ENCODE results near the gene PCMTD2. TPM values are rescaled to one million over a fixed set of nuclear protein-coding genes. Genes with fewer than 3 reads are reported as not detected.
"Not testable (repeated sequence)": the region's sequence is repeated elsewhere in the genome, so short reads cannot be mapped to it uniquely, and the experiment has no call there.

PCMTD2 gene
- total RNA-seq, 1 donor from 2014 or later = 101 TPM

GRCh38 chr20:64316415-64317083 lies 61.0 kb downstream of the PCMTD2 start:
- not testable (repeated sequence) for H3K4me1 Mint-ChIP-seq (ENCODE audit: unreplicated experiment); H3K36me3 Mint-ChIP-seq; H3K9me3 Mint-ChIP-seq; H3K27ac Mint-ChIP-seq; H3K4me3 Mint-ChIP-seq
- peak; percentile 75 for DNase-seq (ENCODE audit: extremely low spot score, unreplicated experiment)
- H3K27me3 Mint-ChIP-seq = peaks cover 43% of the 10 kb centered on the region

GRCh38 chr20:64317331-64317730 lies 61.8 kb downstream of the PCMTD2 start:
- DNase-seq (ENCODE audit: extremely low spot score, unreplicated experiment); H3K4me1 Mint-ChIP-seq (ENCODE audit: unreplicated experiment); H3K9me3 Mint-ChIP-seq; H3K27ac Mint-ChIP-seq; H3K36me3 Mint-ChIP-seq: not testable (repeated sequence)
- H3K4me3 Mint-ChIP-seq = peak overlapping the region; percentile 34
- H3K27me3 Mint-ChIP-seq = peaks cover 44% of the 10 kb centered on the region

GRCh38 chr20:64318056-64318455 lies 62.5 kb downstream of the PCMTD2 start:
- not testable (repeated sequence) for H3K27ac Mint-ChIP-seq; DNase-seq (ENCODE audit: extremely low spot score, unreplicated experiment)
- peaks cover 47% of the 10 kb centered on the region for H3K27me3 Mint-ChIP-seq

DNA sequence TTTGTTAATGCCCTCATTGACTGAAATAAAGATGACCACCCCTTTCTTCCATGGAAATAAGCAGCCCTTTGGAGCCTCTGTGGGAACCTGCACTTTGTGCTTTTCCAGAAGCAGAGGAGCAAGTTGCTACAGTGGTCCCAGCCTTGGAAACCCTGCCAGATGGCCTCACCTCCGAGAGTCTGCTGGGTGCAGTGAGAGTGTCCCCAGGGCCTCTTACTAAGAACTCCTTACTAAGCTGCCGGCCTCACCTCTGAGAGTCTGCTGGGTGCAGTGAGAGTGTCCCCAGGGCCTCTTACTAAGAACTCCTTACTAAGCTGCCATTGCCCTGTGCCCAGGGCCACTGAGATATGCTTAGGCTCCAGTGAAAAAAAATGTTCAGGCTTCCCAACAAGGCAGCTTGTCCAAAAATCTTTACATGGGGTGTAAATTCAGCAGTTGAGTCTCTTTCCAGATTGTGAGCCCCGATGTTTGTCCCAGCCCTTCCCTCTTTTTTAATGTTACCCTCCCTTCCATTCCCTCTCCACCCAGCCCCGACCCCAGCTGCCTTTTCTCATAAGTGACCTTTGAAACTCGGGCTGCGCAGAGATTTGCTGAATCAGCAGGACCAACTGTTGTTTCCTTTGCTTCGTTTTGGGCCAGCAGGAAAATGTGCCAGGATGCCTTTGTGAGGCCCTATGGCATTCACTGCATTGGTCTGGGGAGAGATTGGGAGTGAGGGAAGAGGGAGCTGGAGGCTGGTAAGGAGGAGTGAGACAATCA lies 66.7 kb downstream of the PCMTD2 start:
- H3K4me1 Mint-ChIP-seq (ENCODE audit: unreplicated experiment); H3K4me3 Mint-ChIP-seq; H3K9me3 Mint-ChIP-seq; DNase-seq (ENCODE audit: extremely low spot score, unreplicated experiment); H3K36me3 Mint-ChIP-seq; H3K27ac Mint-ChIP-seq: not testable (repeated sequence)
- H3K27me3 Mint-ChIP-seq = peaks cover 36% of the 10 kb centered on the region

More at GRCh38 chr20:64318056-64318455, 62.5 kb downstream of the PCMTD2 start:
- not testable (repeated sequence) for H3K36me3 Mint-ChIP-seq; H3K4me1 Mint-ChIP-seq (ENCODE audit: unreplicated experiment); H3K9me3 Mint-ChIP-seq
- peak overlapping the region; percentile 68 for H3K4me3 Mint-ChIP-seq

Other genes starting within 250 kb of the PCMTD2 start
- gene C20orf204, start 219.6 kb upstream of the PCMTD2 start, total RNA-seq (ENCODE audit: low replicate concordance) = 3.0 and 7.4 TPM in 2 replicates
- gene SOX18, start 206.1 kb upstream of the PCMTD2 start, total RNA-seq (ENCODE audit: low replicate concordance) = 0.72 and 1.2 TPM in 2 replicates
- 33.4 and 73.3 TPM in 2 replicates for gene TCEA2, start 192.6 kb upstream of the PCMTD2 start, total RNA-seq (ENCODE audit: low replicate concordance)
- gene RGS19, start 176.2 kb upstream of the PCMTD2 start, total RNA-seq (ENCODE audit: low replicate concordance) = 8.4 and 9.5 TPM in 2 replicates
- 0.50 and 1.9 TPM in 2 replicates for gene OPRL1, start 175.7 kb upstream of the PCMTD2 start, total RNA-seq (ENCODE audit: low replicate concordance)
- not detected in 2 replicates for gene LKAAEAR1, start 171.3 kb upstream of the PCMTD2 start, total RNA-seq (ENCODE audit: low replicate concordance)
- gene NPBWR2, start 148.2 kb upstream of the PCMTD2 start, total RNA-seq (ENCODE audit: low replicate concordance) = not detected in 2 replicates
- 2.9 and 4.9 TPM in 2 replicates for gene MYT1, start 91.3 kb upstream of the PCMTD2 start, total RNA-seq (ENCODE audit: low replicate concordance)

All from type B pancreatic cell (in vitro differentiated cells).